PFSK-1 (cell line): ENCODE data around the gene ARHGEF19.
A peak's percentile ranks its signal among the peaks of the same experiment; 100 is the strongest.

Experiments
- FOXP2 ChIP-seq: optimal IDR thresholded peaks from 2 replicates; pipeline ENCODE3; 2011; ENCODE audit warnings: borderline replicate concordance, control low read depth, inconsistent platforms; ENCODE audit not compliant: insufficient read depth; ENCODE audit errors: extremely low read length, extremely low read depth
- POLR2AphosphoS5 ChIP-seq: IDR thresholded peaks from 2 replicates; pipeline ENCODE4 v1.6.1; 2012; ENCODE audit warnings: low read depth, mild to moderate bottlenecking, control low read depth, low read length, moderate library complexity
- REST ChIP-seq, 2 experiments: IDR thresholded peaks; 2 replicates each; pipeline versions ENCODE4 v1.6.1 to v1.8.0; 2011 to 2012; ENCODE audit warnings: low read depth in 2 of 2, low read length in 2 of 2, control low read depth in 1 of 2, inconsistent platforms in 1 of 2, mild to moderate bottlenecking in 1 of 2, moderate library complexity in 1 of 2; ENCODE audit not compliant: insufficient read depth in 1 of 2
- SIN3A ChIP-seq: IDR thresholded peaks from 2 replicates; pipeline ENCODE4 v1.6.1; 2012; ENCODE audit warnings: mild to moderate bottlenecking, low read length, moderate library complexity, borderline replicate concordance; ENCODE audit not compliant: insufficient read depth
- TAF1 ChIP-seq: IDR thresholded peaks from 2 replicates; pipeline ENCODE4 v1.6.1; 2012; ENCODE audit warnings: low read length, control low read depth, borderline replicate concordance; ENCODE audit not compliant: insufficient read depth

The ARHGEF19 gene

GRCh38 chr1:16164213-16165072 is 48.0 kb downstream of the ARHGEF19 start:
- TF ChIP-seq TAF1 (no peak; the same call in 1 of the 2 replicates), REST (IDR thresholded peaks at IDR 0.05; ENCODE audit: insufficient read depth in 1 of 2, low read depth in 2 of 2, low read length in 2 of 2) (no peak), SIN3A (peak; percentile 96), POLR2AphosphoS5 (peak; percentile 62), FOXP2 (peak; percentile 71)

GRCh38 chr1:16162163-16162822 is 50.2 kb downstream of the ARHGEF19 start:
- TF ChIP-seq REST (IDR thresholded peaks at IDR 0.05; ENCODE audit: insufficient read depth in 1 of 2, low read depth in 2 of 2, low read length in 2 of 2): no peak
- TF ChIP-seq SIN3A: no peak
- TF ChIP-seq POLR2AphosphoS5: no peak
- no peak for TF ChIP-seq TAF1

GRCh38 chr1:16161717-16162116 is 50.7 kb downstream of the ARHGEF19 start:
- no peak for TF ChIP-seq FOXP2
- no peak for TF ChIP-seq POLR2AphosphoS5
- TF ChIP-seq TAF1: no peak
- TF ChIP-seq SIN3A: no peak
- no peak for TF ChIP-seq REST (IDR thresholded peaks at IDR 0.05; ENCODE audit: insufficient read depth in 1 of 2, low read depth in 2 of 2, low read length in 2 of 2)

- TF ChIP-seq SIN3A: no peak
- TF ChIP-seq POLR2AphosphoS5: no peak
- TF ChIP-seq TAF1: no peak
These were observed 53.2 kb downstream of the ARHGEF19 start for GRCh38 chr1:16158993-16159831.

GRCh38 chr1:16158025-16158424 is 54.4 kb downstream of the ARHGEF19 start:
- TF ChIP-seq TAF1: no peak
- TF ChIP-seq FOXP2: no peak
